ENCODE data around the gene EHBP1.

Gene EHBP1

DNA sequence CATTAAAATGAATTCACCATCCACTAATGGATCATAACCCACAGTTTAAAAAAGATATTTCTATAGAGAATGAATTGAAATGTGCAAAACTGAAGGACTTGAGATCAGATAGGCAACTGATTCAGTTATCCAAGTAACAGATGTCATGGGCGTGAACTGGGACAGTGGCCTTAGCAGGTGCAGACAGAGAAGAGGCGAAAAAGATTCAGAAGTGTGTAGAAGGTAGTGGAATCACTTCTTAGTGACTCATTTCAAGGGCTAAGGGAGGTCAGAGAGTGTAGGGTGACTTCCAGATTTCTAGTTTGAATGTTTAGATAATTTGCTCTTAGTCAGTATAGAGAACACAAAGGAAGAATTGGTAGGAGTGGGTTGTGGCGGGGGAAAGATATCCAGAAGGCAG, 79.7 kb downstream of the EHBP1 start:
- DNase-seq (ENCODE audit: low spot score), result no peak

DNA sequence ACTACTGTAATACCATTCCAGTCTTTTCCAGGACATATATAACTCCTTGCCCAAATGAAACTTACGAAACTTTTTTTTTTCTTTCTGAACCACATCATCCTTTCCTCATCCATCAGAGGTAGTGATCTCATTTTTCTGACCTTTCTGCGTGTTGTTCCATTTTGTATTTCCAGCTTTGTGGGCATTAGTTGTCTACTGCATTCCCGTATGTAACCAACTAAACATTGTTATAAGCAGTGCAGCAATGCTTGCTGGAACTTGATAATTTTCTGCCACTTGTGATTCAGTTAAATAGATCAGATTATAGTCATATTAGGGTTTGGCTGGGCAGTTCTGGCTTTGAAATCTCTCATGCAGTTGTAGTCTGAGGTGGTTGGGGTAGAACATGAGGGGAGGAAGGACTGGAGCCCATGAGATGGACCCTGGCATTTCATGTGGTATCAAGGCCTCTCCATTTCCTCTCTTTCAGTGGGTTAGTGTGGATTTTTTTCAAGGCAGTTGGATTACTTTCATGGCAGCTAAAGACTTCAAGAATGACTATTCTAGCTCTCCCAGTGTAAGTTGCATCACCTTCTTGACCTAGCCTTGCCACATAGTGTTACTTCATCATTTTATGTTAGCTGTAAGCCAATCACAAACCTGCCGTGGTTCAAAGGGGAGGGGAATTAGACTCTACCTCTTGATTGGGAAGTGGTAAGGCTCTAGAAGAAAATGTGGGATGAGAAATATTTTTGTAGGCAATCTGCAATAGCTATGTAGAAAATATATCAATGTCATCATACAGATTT, 80.5 kb downstream of the EHBP1 start:
- DNase-seq (ENCODE audit: low spot score), result no peak

DNA sequence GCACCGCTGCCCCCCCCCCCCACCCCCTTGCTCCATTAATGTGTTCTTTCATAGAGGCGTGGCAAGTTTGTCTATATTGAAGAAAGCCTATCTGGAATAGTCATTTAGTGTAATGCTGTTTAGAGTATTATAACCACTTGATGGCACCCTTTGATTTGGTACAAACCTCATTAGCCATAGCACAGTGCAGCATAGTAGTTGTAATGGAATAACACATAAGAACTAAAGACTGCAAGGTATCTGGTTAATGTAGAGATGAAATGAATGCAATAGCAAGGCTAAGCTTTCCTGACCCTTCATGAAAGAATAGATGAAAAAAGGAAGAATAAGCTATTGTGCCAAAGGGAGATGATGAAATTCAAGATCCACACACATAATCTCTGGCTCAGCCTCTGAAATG, 81.9 kb downstream of the EHBP1 start:
- peak; percentile 52 for DNase-seq (ENCODE audit: low spot score)

DNA sequence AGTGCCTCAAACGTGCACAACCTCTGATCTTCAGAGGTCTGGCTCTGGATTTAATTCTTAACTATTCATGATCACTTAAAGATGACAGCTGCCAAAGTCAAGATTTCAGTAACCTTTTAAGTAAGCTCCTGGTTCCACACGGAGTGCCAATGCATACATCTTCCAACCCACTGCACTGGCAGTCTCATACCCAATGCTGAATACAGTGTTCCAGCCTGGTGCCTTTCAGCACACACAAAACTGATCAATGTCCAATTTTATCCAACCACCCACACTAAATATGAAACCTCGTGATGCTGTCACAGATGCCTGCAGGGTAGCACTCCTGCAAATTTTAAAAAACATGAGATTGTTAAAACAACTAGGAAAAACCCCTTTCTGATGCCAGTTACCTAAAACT, 84.0 kb downstream of the EHBP1 start:
- DNase-seq (ENCODE audit: low spot score), result no peak

DNA sequence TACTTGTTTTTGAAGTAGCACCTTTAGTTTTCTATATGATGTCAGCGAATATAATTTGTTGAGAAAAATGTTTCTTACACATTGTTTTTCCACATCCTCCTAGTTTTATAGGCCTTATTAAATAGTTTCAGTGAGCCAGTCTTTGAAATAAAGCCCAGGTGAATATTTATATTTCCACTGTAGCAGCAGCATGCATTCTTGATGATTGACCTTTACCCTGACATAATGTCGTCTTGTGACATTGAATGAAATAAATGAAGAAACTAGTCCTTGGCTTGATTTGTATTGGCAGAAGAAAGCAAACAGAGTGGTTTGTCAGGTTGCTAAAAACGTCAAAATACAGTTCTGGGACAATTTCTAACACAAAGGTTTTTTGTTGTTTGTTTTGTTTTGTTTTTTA, 84.4 kb downstream of the EHBP1 start:
- DNase-seq (ENCODE audit: low spot score), result no peak

DNA sequence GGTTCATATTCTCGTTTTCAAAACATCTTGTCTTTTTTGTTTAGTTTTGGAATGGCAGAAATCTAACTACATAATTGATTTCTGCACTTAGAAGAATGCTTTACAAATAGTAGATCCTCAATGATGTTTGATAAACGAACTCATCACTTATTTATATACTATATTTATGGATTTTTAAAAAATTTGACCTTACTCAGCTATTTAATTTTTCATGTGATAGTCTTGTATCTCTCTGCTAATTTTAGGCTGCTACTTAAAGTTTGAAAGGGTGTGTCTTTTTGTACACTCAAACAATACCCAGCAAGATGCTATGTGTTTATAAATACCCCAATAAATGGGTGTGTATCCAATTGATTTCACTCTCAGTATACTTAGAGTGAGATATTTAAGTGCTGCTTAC, 86.9 kb downstream of the EHBP1 start:
- no peak for DNase-seq (ENCODE audit: low spot score)

DNA sequence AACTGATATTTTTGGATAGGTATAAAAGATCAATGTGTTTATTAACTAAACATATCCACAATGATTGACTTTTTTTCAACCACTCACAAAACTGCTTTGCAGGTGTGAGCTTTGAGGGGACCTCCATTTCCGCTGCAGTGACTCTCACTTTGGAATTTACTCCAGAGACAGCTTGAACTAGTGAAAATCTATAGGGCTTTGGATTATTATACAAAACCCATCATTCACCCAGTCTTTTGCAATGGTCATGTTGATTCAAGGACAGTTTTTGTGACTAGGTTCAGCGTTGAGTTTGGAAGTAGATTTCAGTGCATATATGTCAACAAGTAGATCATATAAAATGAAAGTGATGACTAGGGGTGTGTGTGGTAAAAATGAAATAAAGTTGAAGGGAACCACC, 87.7 kb downstream of the EHBP1 start:
- DNase-seq (ENCODE audit: low spot score), result no peak

DNA sequence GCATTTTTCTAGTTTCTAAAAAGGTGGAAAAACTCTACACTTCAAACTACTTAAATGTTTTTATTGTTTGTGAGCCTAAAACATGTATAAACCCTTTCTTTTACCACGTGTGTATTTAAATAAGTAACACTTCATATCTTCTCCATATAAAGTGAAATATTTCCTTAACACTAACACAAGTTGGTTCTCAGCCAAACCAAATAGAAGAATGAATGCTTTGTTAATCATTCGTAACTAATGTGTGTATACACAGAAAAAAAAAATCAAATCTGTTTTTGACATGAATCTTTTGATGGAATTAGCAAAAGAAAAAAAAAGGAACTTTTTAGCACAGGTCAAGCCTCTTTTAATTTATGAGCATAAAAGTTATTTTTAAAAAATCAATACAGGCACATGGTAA, 89.3 kb downstream of the EHBP1 start:
- peak; percentile 51 for DNase-seq (ENCODE audit: low spot score)

DNA sequence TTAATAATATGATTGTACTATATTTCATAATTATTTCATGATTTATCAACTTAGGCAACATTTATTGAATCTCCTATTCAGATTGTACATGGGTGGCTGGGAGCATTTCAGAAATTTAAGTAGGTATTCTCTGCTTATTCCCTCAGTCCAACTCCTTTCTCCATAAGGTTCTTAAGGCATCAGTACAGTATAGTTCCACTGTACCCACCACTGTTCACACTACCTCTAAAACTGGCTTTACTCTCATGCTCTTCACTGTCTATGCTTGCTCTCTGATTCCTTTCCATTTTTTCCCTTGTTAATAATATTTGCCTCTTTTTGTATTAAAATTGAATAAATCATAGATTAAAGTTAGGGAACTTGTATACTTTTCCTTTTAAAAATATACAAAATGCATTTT, 89.8 kb downstream of the EHBP1 start:
- no peak for DNase-seq (ENCODE audit: low spot score)

DNA sequence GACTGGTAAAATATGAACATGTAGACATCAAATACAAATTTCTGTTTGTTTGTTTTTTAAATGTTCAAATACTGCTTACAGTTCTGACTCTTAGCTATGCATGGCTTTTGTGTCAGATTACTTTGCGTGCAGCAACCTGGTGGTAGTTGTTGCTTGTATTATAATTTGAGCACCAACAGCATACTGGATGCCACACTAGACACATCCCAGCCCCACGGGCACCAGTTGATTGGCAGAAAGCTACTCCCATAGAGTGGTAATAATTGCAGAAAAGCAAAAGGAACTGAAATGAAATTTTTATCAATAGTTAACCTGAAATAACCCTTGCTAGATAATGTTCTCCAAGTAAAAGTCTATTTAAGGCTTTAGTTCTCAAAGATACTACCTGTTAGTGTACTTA, 91.6 kb downstream of the EHBP1 start:
- DNase-seq (ENCODE audit: low spot score), result no peak

DNA sequence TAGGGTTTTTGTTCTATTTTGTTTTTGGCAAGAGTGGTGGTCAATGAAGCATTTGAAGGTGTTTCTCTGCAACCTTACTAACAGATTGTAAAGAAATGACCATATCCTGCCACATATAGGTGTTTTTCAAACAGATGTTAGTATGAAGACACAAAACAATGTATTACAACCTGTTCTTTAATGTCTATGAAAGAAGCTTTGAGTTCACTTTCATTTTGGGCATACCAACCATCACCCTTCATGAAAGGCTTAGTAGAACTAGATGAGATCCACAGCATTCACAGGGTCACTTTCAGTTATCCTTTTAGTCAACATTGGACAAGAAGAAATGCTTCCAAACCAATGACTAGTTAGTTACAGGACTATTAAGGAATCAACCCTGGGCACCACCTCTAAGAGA, 95.1 kb downstream of the EHBP1 start:
- no peak for DNase-seq (ENCODE audit: low spot score)

DNA sequence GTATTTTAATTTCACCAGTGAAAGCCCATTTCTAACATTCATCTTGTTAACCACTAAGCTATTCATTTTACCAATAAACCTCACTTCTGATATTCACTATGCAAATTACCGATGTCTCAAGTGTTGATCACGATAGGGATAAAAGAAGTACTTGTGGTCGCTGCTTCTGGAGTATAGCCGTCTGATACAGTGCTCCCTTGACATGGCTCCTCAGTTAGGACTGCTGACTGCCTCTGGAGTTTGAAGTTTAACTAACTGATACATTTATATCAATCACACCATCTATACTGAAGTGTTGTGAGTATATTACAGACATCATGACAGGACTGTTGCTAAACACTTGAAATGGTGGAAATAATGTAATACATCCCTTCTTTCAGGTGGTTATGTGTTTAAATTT, 95.6 kb downstream of the EHBP1 start:
- no peak for DNase-seq (ENCODE audit: low spot score)

DNA sequence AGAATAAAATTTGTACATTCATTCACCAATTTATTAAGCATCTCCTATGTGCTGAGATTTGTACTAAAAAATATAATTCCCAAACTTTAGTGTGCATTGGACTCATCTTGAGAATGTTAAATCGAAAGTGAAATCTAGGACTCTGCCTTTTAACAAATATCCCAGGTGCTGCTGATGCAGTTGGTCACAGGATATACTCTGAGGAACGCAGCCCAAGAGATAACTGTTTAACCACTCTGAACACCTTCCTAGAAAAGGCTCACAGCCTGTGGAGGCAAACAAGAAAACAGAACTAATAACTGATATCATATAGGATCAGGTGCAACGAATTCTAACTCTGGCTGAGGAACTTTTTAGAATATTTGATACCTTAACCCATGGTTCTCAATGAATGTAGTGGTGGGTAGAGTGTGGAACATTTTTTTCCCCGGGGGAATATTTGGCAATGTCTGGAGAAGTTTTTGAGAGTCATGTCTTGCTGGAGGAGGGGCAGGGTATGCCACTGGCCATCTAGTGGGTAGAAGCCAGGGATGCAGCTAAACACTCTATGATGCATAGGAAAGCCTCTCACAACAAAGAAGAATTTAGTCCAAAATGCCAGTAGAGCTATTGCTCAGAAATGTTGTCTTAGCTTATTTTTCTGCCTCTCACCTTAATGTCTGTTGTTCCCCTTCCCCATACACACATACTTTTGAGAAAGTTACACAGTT, 96.5 kb downstream of the EHBP1 start:
- DNase-seq (ENCODE audit: low spot score), result no peak

DNA sequence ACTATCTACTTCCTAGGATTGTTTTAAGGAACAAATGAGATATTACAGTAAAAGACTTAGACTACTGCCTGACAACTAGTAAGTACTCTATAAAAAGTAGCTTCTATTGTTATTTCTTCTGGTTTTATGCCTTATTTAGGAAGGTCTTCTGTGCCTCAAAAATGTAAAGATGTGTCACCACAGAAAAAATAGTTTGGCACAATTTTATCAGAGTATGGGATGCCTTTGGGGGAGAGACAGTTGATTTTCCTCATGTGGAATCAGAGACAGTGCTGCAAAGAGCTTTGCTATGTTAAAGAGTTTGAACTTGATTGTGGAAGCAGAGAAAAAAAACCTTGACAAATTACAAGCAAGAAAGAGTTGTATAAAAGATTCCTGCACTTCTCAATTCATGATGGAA, 98.4 kb downstream of the EHBP1 start:
- DNase-seq (ENCODE audit: low spot score), result no peak

DNA sequence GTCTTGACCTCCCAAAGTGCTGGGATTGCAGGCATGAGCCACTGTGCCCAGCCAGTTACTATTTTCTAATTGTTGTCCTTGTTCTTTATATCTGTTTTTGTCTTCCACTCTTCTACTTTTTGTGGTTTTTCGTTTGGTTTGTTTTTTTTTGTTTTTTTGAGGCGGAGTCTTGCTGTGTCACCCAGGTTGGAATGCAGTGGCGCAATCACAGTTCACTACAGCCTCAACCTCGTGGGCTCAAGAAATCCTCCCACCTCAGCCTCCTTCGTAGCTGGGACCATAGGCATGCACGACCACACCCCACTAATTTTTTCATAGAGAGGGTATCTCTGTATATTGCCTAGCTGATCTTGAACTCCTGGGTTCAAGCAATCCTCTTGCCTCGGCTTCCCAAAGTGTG, 100.7 kb downstream of the EHBP1 start:
- no peak for DNase-seq (ENCODE audit: low spot score)

DNA sequence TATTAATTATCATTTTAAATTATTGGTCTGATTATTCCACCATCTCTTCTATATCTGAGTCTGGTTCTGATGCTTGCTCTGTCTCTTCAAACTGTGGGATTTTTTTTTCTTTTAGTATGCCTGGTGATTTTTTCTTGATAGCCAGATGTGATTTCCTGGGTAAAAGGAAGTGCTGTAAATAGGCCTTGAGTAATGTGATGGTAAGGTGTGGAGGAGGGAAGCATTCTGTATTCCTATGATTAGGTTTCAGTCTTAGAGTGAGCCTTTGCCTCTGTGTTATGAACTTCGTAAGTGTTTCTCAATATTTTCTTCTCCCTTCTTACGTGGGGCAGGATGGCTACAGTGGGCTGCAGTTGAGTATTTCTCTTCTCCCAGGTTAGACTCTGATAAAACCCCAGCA, 103.0 kb downstream of the EHBP1 start:
- no peak for DNase-seq (ENCODE audit: low spot score)

DNA sequence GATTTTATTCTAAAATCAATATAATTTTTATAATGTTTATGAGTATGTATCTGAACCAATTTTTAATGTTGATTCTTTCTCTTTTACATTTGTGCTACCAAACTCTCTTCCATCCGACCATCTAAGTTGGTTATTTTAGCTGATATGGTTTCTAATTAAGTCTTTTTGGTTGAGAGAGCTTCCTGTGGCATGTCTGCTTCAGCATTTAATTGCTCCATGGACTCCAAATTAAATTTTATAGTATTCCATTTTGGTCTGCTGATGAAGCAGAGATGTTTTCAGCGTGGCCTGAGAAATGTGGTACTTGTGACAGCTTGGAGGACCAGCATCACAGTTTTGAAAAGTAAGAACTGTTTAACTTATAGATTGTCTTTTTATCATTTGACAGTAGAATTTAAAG, 105.6 kb downstream of the EHBP1 start:
- no peak for DNase-seq (ENCODE audit: low spot score)

DNA sequence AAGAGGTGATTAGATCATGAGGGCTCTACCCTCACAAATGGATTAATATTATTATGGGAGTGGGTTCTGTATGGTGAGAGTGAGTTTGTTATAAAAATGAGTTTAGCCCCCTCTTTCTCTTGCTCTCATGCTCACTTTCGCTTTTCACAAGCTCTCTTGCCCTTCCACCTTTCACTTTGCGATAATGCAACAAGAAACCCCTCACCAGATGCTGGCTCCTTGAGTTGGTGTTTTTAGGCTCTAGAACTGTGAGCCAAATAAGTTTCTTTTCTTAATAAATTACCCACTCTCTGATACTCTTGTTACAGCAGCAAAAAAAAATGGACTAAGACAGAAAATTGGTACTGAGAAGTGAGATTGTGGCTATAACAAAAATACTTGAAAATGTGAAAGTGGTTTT, 106.5 kb downstream of the EHBP1 start:
- no peak for DNase-seq (ENCODE audit: low spot score)

DNA sequence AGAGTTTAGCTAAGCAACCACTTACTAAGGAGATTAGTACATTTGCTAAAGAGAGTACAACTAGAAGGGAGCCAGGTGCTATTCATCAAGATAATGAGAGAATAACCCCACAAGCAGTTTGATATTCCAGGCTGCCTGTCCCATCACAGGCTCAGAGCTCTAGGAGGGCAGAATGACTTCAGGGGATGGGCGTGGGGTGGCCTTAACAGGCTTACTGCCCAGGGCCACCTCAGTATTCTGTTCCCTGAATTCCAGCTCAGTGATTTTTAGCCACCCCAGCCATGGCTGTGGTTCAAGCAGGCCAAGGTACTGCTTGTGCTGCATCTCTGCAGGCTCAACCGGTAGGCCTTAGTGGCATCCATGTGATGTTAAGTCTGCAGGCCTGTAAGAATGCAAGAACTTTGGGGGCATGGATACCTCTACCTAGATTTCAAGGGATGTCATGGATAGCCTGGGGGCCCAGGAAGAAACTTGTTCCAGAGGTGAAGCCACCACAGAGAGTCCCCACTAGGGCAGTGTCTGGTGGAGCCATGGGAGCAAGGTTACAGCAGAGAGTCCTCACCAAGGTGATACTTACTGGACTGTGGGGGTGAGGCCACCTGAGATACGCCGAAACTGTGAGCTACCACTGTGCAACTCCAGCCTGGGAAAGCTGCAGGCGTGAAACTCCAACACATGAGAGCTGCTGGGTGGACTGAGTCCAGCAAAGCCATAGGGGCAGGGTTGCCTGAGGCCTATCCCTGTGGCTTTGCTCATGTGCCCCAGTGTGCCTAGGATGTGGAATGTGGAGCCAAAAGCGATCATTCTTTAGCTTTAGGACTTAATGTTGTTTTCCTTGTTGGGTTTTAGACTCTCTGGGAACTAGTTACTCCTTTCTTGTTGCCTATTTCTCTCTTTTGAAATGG, 107.7 kb downstream of the EHBP1 start:
- no peak for DNase-seq (ENCODE audit: low spot score)

DNA sequence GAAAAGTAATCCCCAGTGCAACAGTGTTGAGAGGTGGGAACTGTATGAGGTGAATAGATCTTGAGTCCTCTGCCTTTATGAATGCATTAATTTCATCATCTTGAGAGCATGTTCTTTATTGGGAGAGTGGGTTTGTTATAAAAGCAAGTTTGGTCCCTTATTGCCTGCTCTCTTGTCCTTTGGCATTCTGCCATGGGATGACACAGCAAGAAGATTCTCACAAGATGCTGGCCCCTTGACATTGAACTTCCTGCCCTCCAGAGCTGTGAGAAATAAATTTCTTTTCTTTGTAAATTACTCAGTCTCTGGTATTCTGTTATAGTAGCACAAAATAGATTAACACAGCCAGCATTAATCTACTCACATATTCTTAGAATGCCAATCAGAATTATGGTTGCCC, 108.6 kb downstream of the EHBP1 start:
- DNase-seq (ENCODE audit: low spot score), result no peak

DNA sequence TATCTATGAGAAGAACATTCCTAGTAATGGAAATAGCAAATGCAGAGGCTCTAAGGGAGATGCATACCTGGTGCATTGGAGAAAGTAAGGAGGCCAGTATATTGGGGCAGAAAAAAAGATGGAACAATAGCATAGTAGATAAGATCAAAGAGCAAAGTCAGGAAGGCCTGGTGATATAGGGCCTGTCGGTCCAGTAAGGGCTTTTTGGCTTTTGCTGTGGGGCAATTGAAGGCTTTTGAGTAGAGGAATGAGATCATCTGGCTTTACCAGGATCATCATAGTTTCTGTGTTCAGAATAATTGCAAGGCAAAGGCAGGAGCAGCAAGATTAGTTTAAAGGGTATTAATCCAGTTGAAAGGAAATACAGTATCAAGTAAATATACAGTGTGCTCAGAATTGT, 111.8 kb downstream of the EHBP1 start:
- no peak for DNase-seq (ENCODE audit: low spot score)

DNA sequence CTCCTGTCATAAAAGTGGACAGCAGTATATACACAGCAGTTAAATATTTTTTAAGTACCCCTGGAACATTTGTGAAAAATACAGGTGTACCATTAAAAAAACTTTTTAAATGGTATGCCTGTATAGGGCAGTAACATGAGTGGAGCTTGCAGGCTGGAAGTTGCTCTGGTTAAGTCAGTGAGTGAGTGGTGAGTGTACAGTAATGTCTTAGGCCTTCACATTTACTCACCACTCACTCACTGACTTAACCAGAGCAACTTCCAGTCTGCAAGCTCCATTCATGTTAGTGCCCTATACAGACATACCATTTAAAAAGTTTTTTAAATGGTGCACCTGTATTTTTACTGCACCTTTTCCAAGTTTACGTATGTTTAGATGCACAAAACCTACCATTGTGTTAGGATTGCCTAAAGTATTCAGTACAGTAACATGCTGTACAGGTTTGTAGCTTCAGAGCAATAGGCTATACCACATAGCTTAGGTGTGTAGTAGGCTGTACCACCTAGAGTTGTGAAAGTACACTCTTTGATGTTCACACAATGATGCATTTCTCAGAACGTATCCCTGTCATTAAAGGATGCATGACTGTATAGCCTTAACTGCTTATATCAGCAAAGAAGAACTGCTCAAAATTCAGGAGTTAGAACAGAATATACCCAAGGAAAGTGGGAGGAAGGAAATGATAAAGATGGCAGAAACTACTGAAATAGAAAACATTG, 112.6 kb downstream of the EHBP1 start:
- DNase-seq (ENCODE audit: low spot score), result no peak
